Measurements from ENCODE around the gene FAM219A.
"Not testable (repeated sequence)": the region's sequence is repeated elsewhere in the genome, so short reads cannot be mapped to it uniquely, and the experiment has no call there.

FAM219A gene

DNA sequence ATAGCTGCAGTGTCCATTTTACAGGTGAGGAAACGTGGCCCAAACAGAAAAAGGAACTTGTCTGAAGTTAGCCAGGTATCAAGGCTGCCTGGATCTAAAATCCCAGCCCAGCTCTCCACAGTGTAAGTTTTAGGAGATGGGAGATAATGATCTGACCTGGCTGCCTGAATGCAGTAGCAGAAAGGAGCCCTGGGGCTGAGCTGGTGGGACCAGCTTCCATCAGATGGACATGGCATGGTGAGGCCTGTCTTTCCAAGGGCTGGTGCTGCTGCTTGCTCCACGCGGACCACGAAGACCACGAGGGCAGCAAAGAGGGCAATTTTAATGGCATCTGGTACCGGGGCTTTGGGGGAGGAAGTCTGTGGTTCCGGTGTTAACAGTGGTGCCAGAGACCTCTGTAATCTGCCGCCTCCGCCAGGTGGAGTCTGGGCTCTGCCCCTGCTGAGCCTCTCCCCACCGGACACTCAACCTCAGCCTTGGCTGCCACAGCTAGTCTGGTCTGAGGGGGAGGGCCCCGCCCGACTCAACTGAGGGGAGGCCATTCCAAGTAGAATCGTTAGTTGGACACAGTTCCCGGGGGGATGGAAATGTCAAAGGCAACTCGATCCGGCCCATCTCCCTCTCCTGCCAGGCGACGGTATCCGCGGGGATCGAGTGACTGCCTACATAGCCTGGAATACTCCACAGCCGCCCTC is 82.3 kb downstream of the FAM219A start:
- Histone ChIP-seq H3K9me3 (ENCODE audit: control insufficient read depth, insufficient read depth, low read depth, low read length) (no peaks in the 10 kb centered on the region; the same call in 1 of the 2 replicates), H3K27ac (ENCODE audit: low read depth, low read length) (no peak overlapping the region), H3K4me3 (ENCODE audit: low read depth, low read length) (peak overlapping the region; percentile 78), H3K4me1 (ENCODE audit: control insufficient read depth, insufficient read depth, low read length) (peaks cover 22% of the 10 kb centered on the region), H3K36me3 (ENCODE audit: control insufficient read depth, insufficient read depth, low read length) (peaks cover 10% of the 10 kb centered on the region), H3K27me3 (ENCODE audit: control insufficient read depth, insufficient read depth, low read length) (peaks cover 38% of the 10 kb centered on the region), H3K9ac (ENCODE audit: low read length) (peak overlapping the region; percentile 43)

DNA sequence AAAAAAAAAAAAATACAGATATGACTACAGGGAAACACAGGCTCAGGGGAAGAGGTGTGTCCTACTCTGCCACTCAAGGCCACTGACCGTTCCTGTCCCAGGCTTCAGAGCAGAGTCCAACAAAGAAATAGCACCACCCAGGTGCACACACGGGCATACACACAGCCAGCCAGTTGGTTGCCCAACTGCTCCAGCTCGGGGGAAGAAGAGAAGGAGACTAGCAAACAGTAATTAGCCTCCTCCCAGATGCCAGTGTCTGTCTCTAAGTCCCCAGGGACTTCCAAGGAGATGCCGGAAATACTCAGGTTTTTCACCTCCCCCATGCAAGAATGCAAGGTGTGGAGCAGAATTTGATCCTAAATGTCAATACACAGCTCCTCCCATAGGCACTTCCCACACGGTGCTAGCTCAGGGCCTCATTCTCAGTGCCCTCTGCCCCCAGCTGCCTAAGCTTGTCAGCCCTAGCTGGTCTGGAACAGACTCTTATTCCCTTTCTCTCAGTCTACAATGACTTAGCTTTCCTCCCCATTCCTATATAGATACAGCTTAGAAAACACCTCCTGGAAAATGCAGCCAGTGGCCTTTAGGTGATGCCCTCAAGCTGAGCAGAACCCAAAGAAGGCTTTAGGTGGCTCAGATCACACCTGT is 83.3 kb downstream of the FAM219A start:
- Histone ChIP-seq H3K9me3 (ENCODE audit: control insufficient read depth, insufficient read depth, low read depth, low read length) (no peaks in the 10 kb centered on the region; the same call in 1 of the 2 replicates), H3K27ac (ENCODE audit: low read depth, low read length) (no peak overlapping the region), H3K4me3 (ENCODE audit: low read depth, low read length) (peak overlapping the region; percentile 78; the same call in 1 of the 2 replicates), H3K4me1 (ENCODE audit: control insufficient read depth, insufficient read depth, low read length) (peaks cover 17% of the 10 kb centered on the region), H3K27me3 (ENCODE audit: control insufficient read depth, insufficient read depth, low read length) (peaks cover 29% of the 10 kb centered on the region), H3K9ac (ENCODE audit: low read length) (no peak overlapping the region), H3K36me3 (ENCODE audit: control insufficient read depth, insufficient read depth, low read length) (peaks cover 20% of the 10 kb centered on the region)

DNA sequence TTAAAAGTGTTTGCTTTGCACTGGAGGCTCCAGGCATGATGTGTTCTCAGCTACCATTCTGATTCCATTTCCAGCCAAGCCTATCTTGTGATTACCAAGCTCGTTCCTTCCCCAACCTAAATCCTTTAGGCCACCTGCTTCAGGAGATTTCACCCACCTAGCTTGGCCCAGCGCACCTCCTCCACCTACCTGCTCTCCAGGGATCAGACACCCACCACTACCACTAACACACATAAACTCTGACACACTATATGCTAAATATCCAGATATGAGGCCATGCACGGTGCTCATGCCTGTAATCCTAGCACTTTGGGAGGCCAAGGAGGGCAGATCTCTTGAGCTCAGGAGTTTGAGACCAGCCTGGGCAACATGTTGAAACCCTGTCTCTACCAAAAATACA is 84.0 kb downstream of the FAM219A start:
- H3K27ac ChIP-seq (ENCODE audit: low read depth, low read length), result no peak overlapping the region

DNA sequence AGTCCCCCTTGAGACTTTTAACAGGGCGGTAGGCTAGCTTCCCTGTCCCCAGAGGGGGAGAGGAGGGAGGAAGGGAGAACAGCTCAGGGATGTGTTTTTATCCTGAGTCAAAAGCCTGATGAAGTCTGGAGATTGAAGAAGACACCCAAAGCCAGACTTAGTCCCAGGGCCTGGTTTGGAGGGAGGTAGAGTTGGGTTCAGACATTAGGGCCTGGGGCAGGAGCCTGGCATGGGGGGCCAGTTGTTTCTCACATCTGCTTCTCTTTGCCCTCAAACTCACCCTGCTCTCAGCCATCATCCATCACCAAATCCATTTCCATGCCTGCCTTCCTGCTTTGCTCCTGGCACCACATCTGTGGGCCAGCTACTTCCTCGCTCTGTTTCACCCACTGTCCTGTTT is 84.6 kb downstream of the FAM219A start:
- Histone ChIP-seq H3K27me3 (ENCODE audit: control insufficient read depth, insufficient read depth, low read length) (peaks cover 20% of the 10 kb centered on the region; the same call in 1 of the 2 replicates), H3K4me1 (ENCODE audit: control insufficient read depth, insufficient read depth, low read length) (peaks cover 15% of the 10 kb centered on the region), H3K27ac (ENCODE audit: low read depth, low read length) (no peak overlapping the region), H3K9ac (ENCODE audit: low read length) (no peak overlapping the region), H3K36me3 (ENCODE audit: control insufficient read depth, insufficient read depth, low read length) (peaks cover 25% of the 10 kb centered on the region), H3K4me3 (ENCODE audit: low read depth, low read length) (no peak overlapping the region), H3K9me3 (ENCODE audit: control insufficient read depth, insufficient read depth, low read depth, low read length) (peaks cover 3% of the 10 kb centered on the region; the same call in 1 of the 2 replicates)

More for the DNA sequence above, 84.0 kb downstream of the FAM219A start:
- no peak overlapping the region for H3K9ac ChIP-seq (ENCODE audit: low read length)
- peaks cover 15% of the 10 kb centered on the region for H3K4me1 ChIP-seq (ENCODE audit: control insufficient read depth, insufficient read depth, low read length)
- H3K36me3 ChIP-seq (ENCODE audit: control insufficient read depth, insufficient read depth, low read length), result peaks cover 25% of the 10 kb centered on the region
- H3K4me3 ChIP-seq (ENCODE audit: low read depth, low read length), result no peak overlapping the region
- H3K9me3 ChIP-seq (ENCODE audit: control insufficient read depth, insufficient read depth, low read depth, low read length), result no peaks in the 10 kb centered on the region; the same call in 1 of the 2 replicates
- peaks cover 24% of the 10 kb centered on the region; the same call in 1 of the 2 replicates for H3K27me3 ChIP-seq (ENCODE audit: control insufficient read depth, insufficient read depth, low read length)

DNA sequence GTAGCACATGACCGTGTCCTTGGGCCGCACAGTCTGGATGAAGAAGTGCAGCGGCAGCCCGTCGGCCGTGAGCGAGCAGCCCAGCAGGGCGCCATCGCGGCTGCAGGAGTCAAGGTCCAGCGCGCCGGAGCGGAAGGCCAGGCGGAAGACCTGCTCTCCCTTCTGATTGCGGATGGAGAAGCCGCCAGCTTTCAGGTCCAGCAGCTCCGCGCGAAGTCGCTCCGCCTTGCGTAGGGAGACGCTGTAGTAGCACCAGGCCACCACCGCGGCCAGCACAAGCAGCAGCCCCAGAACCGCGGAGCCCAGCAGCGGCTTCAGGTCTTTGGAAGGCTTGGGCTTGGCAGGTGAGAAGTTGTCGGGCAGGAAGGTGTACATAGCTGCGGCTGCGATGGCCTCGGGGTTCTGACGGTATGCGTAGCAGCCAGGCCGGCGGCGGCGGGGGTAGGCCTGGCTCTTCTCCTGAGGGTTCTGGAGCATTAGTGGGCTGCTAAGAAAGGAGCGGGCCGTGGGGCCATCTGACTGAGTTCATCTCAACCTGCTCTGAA is 85.8 kb downstream of the FAM219A start:
- no peak overlapping the region for H3K27ac ChIP-seq (ENCODE audit: low read depth, low read length)
- H3K36me3 ChIP-seq (ENCODE audit: control insufficient read depth, insufficient read depth, low read length), result peaks cover 25% of the 10 kb centered on the region
- peaks cover 11% of the 10 kb centered on the region; the same call in 1 of the 2 replicates for H3K27me3 ChIP-seq (ENCODE audit: control insufficient read depth, insufficient read depth, low read length)
- peaks cover 11% of the 10 kb centered on the region for H3K9me3 ChIP-seq (ENCODE audit: control insufficient read depth, insufficient read depth, low read depth, low read length)
- H3K4me3 ChIP-seq (ENCODE audit: low read depth, low read length), result no peak overlapping the region
- peaks cover 15% of the 10 kb centered on the region for H3K4me1 ChIP-seq (ENCODE audit: control insufficient read depth, insufficient read depth, low read length)
- no peak overlapping the region for H3K9ac ChIP-seq (ENCODE audit: low read length)

DNA sequence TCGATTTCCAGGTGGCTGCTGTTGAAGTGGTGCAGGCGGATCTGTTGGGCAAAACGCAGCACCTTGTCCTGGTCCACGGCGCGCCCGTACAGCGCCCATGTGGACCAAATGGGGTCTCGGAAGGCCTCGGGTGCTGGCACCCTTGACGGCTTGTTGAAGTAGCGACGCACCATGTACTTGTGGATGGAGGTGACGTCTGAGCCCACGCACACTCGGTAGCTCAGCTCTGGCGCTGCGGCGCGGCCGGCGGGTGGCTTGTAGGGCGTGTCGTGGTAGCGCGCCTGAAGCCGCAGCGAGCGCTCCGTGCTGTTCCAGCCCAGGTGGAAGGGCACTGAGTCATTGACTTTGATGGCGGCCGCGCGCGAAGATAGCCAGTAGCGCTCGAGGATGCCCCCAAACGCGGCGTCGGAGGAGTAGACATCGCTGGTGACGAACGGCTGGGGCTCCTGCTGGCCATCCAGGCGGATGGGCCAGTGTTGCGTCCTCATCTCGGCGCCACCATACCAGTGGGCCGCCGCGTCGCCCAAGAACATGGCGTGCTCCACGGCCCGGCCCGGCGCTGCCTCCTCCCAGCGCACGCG is 86.4 kb downstream of the FAM219A start:
- Histone ChIP-seq H3K27me3 (ENCODE audit: control insufficient read depth, insufficient read depth, low read length) (peaks cover 8% of the 10 kb centered on the region; the same call in 1 of the 2 replicates), H3K27ac (ENCODE audit: low read depth, low read length) (no peak overlapping the region), H3K9ac (ENCODE audit: low read length) (no peak overlapping the region), H3K36me3 (ENCODE audit: control insufficient read depth, insufficient read depth, low read length) (peaks cover 25% of the 10 kb centered on the region), H3K4me1 (ENCODE audit: control insufficient read depth, insufficient read depth, low read length) (peaks cover 15% of the 10 kb centered on the region), H3K4me3 (ENCODE audit: low read depth, low read length) (no peak overlapping the region), H3K9me3 (ENCODE audit: control insufficient read depth, insufficient read depth, low read depth, low read length) (peaks cover 16% of the 10 kb centered on the region)

DNA sequence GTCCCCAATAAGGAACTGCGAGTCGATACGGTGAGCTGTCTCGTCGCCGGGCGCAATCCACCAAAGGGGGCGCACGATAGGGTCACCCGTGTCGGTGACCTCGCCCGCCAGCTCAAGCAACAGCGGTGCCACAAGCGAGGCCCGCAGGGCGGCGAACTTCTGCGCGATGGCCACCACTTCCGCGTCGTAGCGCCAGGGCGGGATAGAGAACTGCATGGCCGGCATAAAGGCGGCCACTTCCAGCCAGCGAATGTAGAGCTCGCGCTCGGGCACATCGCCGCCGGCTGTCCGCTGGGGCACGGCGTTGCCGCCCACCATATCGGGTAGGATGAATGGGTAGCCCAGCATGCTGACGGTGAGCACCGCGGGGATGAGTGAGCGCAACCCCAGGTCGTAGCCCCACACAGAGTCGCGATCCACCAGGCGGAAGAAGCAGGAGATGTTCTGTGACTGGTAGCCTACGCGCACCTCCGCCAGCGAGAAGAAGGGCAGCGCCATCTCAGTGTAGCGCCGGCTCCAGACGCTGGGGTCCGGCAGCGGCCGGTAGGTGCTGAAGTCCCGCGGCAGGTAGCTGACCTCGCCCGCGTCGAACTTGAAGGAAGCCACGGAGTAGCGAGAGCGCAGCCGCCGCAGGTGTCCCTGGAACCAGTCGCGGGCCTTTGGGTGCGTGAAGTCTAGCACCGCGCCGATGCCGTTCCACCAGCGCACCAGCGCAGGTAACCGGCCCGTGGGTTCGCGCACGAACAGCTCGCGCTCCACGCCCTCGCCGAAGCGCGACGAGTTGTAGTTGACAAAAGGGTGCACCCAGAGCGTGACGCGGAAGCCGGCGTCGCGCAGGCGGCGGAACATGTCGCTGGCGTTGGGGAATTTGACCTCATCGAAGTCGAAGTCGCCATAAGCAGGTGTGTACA is 87.1 kb downstream of the FAM219A start:
- H3K27ac ChIP-seq (ENCODE audit: low read depth, low read length), result no peak overlapping the region
- peaks cover 21% of the 10 kb centered on the region for H3K9me3 ChIP-seq (ENCODE audit: control insufficient read depth, insufficient read depth, low read depth, low read length)
- H3K4me3 ChIP-seq (ENCODE audit: low read depth, low read length), result no peak overlapping the region
- H3K27me3 ChIP-seq (ENCODE audit: control insufficient read depth, insufficient read depth, low read length), result peaks cover 8% of the 10 kb centered on the region; the same call in 1 of the 2 replicates
- H3K36me3 ChIP-seq (ENCODE audit: control insufficient read depth, insufficient read depth, low read length), result peaks cover 25% of the 10 kb centered on the region
- H3K9ac ChIP-seq (ENCODE audit: low read length), result no peak overlapping the region
- peaks cover 15% of the 10 kb centered on the region for H3K4me1 ChIP-seq (ENCODE audit: control insufficient read depth, insufficient read depth, low read length)

DNA sequence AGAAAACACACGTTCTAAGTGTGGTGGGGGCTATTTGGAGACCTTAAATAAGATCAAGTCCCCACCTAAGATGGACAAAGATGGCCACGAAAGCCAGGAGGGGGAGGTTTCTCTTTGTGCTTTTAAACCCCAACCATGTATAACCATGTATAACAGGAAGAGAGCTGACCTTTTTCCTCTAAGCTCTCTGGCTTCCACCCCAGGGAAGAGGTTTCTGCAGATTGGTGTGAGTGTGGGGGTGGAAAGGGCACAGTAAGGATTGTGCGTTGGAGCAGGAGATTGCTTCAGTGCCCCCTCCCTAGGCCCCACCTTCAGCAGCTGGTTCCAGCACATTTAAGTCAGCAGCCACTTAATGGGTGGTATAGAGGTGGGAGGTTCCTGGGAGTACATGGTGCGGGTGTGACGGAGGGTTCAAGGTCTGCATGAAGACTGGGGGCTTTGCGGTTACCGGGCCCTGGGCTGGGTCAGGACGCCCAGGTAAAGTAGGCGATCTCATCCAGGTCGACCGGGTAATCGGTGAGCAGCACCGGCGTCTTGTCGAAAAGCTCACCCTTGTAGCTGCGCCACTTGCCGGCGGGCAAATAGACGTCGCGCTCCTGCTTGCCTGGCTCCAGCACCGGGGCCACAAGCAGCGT is 87.9 kb downstream of the FAM219A start:
- H3K27me3 ChIP-seq (ENCODE audit: control insufficient read depth, insufficient read depth, low read length), result peaks cover 3% of the 10 kb centered on the region; the same call in 1 of the 2 replicates
- no peak overlapping the region for H3K9ac ChIP-seq (ENCODE audit: low read length)
- no peak overlapping the region for H3K4me3 ChIP-seq (ENCODE audit: low read depth, low read length)
- no peak overlapping the region for H3K27ac ChIP-seq (ENCODE audit: low read depth, low read length)
- H3K9me3 ChIP-seq (ENCODE audit: control insufficient read depth, insufficient read depth, low read depth, low read length), result peaks cover 23% of the 10 kb centered on the region
- peaks cover 25% of the 10 kb centered on the region for H3K36me3 ChIP-seq (ENCODE audit: control insufficient read depth, insufficient read depth, low read length)
- H3K4me1 ChIP-seq (ENCODE audit: control insufficient read depth, insufficient read depth, low read length), result peaks cover 7% of the 10 kb centered on the region

DNA sequence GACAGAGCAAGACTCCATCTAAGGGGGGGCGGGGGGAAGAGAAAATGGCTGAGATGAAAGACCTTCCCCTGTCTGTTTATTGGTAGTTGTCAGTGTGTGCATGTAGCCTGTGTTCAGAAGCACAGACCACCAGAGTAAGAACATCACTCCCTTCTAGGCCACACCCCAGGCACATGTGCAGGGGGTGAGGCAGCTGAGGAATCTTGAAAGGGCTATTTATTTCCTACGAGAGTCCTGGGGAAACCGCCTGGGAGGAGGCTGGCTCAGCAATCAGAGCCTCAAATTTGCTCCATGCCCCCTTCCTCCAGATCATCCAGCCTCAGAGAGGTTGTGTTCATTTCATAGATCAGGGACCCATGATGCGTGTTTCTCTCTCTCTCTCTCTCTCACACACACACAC is 88.7 kb downstream of the FAM219A start:
- Histone ChIP-seq H3K27ac (ENCODE audit: low read depth, low read length) (no peak overlapping the region), H3K4me1 (ENCODE audit: control insufficient read depth, insufficient read depth, low read length) (peaks cover 2% of the 10 kb centered on the region), H3K4me3 (ENCODE audit: low read depth, low read length) (no peak overlapping the region), H3K36me3 (ENCODE audit: control insufficient read depth, insufficient read depth, low read length) (peaks cover 25% of the 10 kb centered on the region), H3K9me3 (ENCODE audit: control insufficient read depth, insufficient read depth, low read depth, low read length) (peaks cover 23% of the 10 kb centered on the region), H3K9ac (ENCODE audit: low read length) (no peak overlapping the region), H3K27me3 (ENCODE audit: control insufficient read depth, insufficient read depth, low read length) (peaks cover 3% of the 10 kb centered on the region; the same call in 1 of the 2 replicates)

DNA sequence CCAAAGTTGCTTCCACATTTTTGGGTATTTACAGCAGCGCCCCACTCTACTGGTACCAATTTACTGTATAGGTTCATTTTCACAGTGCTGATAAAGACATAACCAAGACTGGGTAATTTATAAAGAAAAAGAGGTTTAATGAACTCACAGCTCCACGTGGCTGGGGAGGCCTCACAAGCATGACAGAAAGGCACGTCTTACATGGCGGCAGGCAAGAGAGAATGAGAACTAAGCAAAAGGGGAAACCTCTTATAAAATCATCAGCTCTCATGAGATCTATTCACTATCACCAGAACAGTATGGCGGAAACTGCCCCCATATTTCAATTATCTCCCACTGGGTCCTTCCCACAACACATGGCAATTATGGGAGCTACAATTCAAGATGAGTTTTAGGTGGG is 89.6 kb downstream of the FAM219A start:
- Histone ChIP-seq H3K4me1 (ENCODE audit: control insufficient read depth, insufficient read depth, low read length) (peaks cover 11% of the 10 kb centered on the region), H3K36me3 (ENCODE audit: control insufficient read depth, insufficient read depth, low read length) (peaks cover 25% of the 10 kb centered on the region), H3K9me3 (ENCODE audit: control insufficient read depth, insufficient read depth, low read depth, low read length) (peaks cover 23% of the 10 kb centered on the region)
- not testable (repeated sequence) for H3K9ac ChIP-seq (ENCODE audit: low read length); H3K27me3 ChIP-seq (ENCODE audit: control insufficient read depth, insufficient read depth, low read length); H3K4me3 ChIP-seq (ENCODE audit: low read depth, low read length); H3K27ac ChIP-seq (ENCODE audit: low read depth, low read length)
